GM18951 (cell line): ENCODE data around the gene GSE1.

Experiments used
- POLR2A ChIP-seq: IDR thresholded peaks from 4 replicates; pipeline ENCODE4 v1.6.1; 2011; ENCODE audit warnings: mild to moderate bottlenecking; ENCODE audit not compliant: insufficient read length, insufficient read depth; ENCODE audit errors: extremely low read depth
- in situ Hi-C: fragments of 300-500 bp; cut with MboI; formaldehyde crosslinking; loops from one replicate; pipeline ENCODE4 v1.12.0; 2022; ENCODE audit warnings: low sequenced_read_pairs, mixed read lengths, inconsistent platforms; ENCODE audit not compliant: unreplicated experiment

GSE1 gene

DNA sequence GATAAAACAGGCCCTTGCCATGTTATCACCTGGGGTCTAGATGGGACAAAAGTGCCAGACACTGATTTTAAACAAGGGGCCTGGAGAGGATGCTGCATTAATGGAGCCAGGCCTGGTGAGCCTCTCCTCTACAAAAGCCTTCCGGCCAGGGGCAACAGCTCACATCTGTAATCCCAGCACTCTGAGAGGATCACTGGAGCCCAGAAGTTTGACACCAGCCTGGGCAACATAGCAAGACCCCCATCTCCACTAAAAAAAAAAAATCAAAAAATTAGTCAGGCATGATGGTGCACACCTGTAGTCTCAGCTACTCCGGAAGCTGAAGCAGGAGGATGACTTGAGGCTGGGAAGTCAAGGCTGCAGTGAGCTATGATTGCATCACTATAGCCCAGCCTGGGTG lies 72.1 kb downstream of the GSE1 start:
- TF ChIP-seq POLR2A, result no peak
- in situ Hi-C loops, result no loop called here

DNA sequence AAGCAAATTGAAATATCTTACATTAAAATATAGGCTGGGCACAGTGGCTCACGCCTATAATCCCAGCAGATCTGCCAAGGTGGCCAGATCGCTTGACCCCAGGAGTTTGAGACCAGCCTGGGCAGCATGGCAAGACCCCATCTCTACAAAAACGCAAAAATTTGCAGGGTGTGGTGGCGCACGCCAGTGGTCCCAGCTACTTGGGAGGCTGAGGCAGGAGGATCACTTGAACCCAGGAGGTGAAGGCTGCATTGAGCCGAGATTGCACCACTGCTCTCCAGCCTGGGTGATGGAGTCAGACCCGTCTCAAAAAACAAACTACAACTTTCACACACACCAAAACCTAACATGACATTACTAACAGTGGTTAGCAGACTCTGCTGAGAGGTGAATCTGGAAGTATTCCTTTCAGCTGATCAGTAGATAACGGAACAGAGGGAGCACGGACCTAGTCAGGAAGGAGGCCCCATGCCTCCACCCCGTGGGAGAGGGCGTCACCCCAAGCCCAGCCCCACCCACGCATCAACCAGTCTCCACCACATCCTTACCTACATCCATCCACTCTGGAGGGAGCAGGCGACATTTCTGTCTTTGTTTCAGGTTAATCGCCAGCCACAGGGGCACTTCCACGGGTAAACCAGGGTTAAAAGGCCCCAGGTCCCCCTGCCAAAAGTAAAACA lies 73.9 kb downstream of the GSE1 start:
- TF ChIP-seq POLR2A, result no peak
- in situ Hi-C loops, result no loop called here

DNA sequence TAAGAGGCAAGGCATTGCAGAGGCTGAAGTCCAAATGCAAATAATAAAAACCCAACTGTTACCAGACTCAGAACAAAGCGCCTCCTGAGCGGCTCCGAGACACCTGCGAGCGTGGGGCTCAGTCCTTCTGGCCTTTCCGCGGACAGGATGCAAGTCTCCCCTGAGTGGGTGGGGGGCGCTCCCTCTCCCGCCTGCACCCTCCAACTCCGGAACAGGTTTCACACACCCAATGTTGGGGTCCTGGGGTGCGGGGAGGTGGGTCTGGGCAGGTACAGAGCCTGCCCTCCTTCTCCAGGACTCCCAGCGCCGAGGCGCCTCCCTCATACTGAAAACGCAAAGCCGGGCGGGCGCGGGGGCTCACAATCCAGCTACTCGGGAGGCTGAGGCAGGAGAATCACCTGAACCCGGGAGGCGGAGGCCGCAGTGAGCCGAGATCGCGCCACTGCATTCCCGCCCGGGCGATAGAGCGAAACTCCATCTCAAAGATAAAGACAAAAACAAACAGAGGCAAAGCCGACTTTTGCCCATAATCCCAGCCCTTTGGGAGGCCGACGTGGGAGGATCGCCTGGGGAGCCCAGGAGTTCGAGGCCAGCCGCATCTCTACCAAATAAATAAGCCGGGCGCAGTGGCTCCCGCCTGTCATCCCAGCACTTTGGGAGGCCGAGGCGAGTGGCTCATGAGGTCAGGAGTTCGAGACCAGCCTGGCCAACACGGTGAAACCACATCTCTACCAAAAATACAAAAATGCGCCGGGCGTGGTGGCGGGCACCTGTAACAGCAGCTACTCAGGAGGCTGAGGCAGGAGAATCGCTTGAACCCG lies 74.7 kb downstream of the GSE1 start:
- in situ Hi-C loops, result no loop called here
- no peak for TF ChIP-seq POLR2A

DNA sequence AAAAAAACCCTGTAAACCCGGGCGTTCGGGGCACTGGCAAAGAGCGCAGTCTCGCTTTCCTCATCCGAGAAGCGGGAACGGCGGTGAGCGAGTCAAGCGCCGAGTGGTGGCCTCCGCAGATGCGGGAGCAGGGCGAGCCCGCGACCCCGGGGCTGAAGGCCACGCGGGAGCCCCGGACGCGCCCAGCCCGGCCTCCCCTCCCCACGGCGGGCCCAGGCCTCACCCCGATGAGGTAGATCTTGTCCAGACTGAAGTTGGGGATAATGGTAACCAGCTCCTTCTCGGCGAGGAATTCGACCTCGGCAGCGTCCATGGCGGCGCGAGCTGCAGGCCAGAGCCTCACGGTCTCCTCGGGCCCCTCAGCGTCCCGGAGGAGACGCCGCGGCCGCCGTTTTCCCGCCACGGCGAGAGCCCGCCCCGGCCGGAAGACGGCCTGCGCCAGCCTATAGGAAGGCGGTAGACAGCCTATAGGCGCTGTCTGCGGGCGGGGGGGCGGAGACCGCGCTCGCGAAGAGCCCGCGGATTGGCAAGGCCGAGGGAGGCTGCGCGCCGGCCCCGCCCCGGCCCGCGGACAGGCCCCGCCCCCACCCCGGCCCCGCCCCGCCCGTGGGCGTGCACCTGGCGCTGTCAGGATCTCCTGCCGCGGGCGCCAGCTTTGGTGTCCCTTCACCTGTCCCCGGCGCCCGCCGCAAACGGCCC lies 75.6 kb downstream of the GSE1 start, which contains the start of gene GINS2:
GINS2 (minus strand) TSS at position 369 of the 699 bp plus-strand sequence; CDS start at position 313, 56 bp downstream.
- in situ Hi-C loops, result no loop called here
- peak; percentile 72 for TF ChIP-seq POLR2A

DNA sequence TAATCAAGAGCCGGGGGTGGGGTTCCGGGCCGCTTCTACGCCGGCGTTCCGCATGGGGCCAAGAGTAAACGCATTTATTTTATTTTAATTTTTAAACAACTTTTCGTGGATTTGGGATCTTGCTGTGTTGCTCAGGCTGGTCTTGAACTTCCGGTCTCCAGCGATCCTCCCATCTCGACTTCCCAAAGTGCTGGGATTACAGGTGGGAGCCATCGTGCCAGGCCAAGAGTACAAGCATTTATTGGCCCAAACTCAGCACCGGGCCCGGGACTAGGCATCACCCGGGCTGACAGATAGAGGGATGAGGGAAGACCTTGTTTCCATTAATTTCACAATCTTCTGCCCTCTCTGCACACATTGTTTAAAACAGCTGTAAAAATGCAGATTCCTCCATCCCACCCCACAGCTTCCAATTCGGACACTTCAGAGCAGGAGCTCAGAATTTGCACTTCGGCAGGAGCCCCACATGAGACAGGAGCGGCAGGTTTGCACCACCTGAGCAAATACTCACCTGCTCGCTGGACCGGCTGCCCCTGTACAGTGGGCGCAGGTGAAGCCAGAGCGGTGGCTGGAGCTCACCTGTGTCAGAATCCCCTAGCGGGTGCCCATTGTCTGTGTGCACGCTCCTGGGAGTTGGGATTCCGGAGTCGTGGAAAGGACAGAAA lies 76.3 kb downstream of the GSE1 start:
- in situ Hi-C loops, result no loop called here
- no peak for TF ChIP-seq POLR2A

DNA sequence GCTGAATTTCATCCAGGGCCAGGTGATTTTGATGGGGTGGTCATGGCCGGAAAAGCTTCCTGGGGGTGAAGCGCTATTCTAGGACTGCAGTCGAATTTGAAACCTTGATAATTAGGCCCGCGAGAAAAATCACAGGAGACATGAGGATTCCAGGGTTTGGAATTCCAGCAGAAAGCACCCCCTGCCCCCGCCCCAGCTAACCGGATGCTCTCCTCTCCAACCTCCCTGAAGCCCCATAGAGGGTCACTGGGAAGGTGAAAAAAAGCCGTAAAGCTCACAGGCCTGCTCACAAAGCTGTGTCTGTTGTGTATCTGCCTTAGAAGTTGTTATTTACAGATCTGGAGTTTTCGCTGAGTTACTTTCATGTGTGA lies 76.8 kb downstream of the GSE1 start:
- TF ChIP-seq POLR2A, result no peak
- in situ Hi-C loops, result no loop called here

DNA sequence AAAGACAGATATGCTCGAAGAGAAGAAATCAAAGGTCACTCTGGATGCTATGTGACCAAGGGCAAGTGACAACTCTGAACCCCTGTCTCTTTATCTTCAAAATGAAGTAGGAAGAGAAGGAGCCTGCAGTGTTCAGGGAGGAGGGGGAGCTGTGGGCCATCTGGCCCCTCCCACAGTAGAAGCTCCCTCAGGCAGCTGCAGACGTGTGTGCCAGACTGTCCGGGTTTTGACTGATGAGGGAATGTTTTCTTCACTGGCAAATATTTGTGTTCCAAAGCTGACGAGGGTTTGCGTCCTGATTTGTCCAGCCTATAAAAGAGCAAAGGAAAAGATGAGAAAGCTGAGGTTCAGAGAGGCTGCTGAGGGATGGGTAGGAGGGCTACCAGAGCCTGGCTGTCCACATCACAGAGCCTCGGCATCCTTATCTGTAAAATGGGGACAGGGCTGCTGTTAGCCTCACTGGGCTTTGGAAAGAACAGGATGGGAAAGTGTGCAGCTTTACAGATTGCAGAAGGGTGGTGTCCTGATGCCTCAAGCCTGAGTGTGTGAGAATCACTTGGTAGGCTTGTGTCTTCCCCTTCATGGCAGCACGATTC lies 77.4 kb downstream of the GSE1 start:
- in situ Hi-C loops, result no loop called here
- TF ChIP-seq POLR2A, result no peak

DNA sequence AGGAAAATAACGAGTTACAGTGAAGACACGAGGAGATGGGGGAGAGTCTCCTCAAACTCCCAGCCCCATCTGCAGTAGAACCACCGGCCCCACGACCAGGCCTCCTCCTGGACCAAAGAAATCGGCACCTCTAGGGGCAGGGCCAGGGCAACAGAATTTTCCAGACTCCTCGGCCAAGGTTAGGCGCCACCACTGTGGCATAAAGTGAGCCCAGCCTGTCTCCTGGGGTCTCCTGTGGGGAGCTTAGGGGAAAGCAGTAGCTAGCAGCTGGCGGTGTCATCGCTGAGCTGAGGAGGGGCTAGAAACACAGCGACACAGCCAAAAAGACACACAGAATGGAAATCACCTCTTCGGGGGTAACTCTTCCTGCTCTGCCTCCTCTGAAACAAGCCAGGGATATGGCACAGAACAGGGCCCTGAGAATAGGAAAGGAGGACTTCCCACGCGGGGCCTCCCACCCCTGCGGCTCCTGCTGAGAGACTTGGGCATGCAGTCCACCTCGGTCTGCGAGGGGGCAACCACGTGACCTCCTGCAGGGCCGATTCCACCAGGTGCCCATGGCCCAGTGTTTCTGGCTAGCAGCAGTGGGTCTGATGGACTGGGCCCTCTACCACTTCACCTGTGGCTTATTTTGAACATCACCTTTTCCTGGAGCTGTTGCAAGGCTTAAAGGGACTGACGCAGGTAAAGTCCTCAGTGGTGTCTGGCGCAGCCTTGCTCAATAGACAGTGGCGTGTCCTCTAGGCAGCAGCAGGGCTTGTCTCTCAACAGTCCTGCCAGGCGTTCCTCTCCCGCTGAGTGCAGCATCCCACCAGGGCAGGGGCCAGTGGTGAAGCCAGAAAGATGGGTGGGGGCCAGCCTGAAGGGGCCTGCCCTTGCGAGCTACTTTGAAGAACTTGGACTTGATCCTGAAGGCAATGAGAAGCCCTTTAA lies 82.3 kb downstream of the GSE1 start:
- TF ChIP-seq POLR2A, result no peak
- in situ Hi-C loops, result no loop called here

DNA sequence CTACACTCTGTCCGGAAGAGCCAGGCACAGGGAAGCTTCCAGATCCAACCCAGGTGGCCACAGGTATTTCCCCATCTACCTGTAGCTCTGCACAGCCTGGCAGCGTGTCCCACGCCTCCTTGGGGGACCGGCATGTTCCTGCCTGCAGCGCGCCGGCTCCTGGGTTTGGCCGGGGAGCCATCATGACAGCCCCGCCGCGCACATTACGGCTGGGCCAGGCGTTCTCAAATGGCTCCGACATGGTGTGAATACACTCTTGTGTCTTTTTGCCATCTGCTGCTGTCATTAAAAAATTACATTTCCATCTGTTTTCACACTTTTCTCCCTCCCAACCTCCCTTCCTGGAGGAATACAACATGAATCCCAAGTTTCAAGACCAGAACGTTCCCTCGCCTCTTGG lies 83.7 kb downstream of the GSE1 start:
- TF ChIP-seq POLR2A, result no peak
- in situ Hi-C loops, result no loop called here

DNA sequence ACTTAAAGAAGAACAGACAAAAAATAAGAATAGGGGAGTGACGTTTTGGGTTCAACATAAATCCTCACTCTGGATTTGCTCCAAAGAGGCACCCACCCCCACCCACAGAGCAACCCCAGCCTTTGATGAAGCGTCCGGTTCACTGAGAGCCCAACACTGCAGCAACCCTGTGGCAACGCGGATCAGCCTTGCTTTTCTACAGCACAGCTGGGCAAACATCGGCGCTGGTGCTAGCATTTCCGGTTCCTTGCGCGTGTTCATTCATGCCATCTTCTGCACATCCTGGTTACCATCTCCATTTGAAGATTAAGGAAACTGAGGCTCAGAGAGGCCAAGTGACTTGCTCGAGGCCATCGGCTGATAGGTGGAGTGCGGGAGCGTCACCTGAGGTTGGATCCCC lies 84.3 kb downstream of the GSE1 start:
- in situ Hi-C loops, result no loop called here
- TF ChIP-seq POLR2A, result no peak

DNA sequence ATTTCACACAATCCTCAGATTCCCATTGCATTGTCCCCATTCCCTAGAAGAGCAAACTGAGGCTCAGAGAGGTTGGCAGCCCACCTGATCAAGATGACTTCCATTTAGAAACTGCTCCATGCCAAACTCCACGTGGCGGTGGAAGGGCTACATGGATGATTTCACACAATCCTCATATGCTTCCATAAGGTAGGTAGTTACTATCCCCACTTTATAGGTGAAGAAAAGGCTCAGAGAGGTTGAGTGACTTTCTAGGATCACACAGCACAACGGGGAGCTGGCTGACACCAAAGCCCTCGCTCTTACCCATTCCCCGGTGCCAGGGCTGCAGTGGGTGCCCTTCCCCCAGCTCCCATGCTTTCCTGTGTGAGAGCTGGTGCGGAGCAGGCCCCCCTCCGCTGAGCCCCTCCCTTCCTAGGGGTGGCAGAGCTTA lies 85.4 kb downstream of the GSE1 start:
- in situ Hi-C loops, result no loop called here

More for the DNA sequence above, 85.4 kb downstream of the GSE1 start:
- TF ChIP-seq POLR2A, result no peak
